ENCODE data around the gene IGFLR1.
A peak's percentile ranks its signal among the peaks of the same experiment; 100 is the strongest.
"Not testable (repeated sequence)": the region's sequence is repeated elsewhere in the genome, so short reads cannot be mapped to it uniquely, and the experiment has no call there.

Gene IGFLR1

DNA sequence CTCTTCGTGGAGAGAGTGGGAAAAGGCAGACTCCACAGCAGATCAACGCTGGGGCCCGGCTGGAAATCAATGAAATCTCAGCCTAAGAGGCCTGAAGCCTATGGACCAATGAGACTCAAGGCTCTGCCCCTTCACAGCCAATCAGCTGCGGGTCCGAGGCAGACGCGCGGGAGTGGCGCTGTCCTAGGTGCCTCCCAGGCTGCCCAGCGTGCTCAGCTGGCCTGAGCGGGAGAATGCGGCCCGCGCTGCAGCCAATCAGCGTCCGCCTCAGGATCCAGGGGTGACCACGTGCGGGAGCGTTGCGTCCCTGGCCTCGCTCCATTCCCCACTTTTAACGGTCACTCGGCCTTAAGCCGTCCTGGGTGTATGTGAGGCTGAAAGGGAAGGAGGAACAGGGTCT is 38.0 kb downstream of the IGFLR1 start, which contains the start of gene ZBTB32:
Gene ZBTB32, plus strand, starts transcription at position 341 of the 400 bp plus-strand sequence. CDS start 10,069 bp downstream, outside the sequence.
- DNase-seq (ENCODE audit: low spot score) = peak; percentile 75

DNA sequence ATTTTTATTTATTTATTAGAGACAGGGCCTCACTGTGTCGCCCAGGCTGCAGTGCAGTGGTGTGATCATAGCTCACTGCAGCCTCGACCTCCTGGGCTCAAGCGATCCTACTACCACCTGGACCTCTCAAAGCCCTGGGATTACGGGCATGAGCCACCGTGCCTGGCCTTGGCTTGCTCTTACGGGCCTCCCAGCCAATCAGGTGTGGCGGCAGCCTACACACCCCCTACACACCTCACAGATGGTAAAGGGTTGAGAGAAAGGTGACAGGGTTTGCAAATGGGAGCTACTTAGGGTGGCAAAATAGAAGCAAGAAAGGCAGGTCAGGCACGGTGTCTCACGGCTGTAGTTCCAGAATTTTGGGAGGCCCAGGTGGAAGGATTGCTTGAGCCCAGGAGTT is 38.9 kb downstream of the IGFLR1 start:
- no peak for DNase-seq (ENCODE audit: low spot score)

DNA sequence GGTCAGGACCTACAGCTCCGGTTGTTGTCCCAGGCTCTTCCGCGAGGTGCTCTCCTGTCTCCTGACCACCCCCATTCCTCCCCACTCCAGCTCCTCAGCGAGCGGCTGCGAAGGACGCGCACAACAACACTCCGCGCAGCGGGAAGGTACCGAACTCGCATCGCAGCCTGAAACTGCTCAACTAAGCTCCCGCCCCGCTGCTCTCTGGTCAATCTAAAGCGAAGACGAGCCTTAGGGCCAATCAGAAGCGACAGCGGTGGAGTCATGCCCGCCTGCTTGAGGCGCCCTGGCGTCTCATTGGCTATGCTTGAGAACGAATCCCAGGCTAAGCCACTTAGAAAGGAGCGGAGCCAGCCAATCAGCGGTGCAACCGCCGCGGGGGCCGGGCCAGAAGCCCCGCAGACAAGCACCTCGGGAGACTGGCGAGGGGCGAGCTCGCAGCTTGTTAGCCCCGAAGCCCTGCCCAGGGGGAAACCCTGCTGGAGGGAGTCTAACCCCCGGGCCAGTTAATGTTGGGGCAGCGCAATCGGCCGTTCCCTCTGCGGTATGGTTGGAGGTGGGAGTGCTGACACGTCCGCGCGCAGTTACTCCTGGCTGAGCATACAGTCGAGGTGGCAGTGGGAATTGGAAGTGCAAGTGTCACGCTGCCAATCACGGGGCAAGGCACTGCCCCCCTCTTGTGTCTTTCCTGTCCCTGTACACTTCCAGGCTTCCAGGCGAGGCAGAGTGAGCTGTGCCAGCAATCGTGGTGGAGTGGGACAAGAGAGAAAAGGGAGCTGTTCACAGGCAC is 39.8 kb downstream of the IGFLR1 start:
- peak; percentile 96 for DNase-seq (ENCODE audit: low spot score)

DNA sequence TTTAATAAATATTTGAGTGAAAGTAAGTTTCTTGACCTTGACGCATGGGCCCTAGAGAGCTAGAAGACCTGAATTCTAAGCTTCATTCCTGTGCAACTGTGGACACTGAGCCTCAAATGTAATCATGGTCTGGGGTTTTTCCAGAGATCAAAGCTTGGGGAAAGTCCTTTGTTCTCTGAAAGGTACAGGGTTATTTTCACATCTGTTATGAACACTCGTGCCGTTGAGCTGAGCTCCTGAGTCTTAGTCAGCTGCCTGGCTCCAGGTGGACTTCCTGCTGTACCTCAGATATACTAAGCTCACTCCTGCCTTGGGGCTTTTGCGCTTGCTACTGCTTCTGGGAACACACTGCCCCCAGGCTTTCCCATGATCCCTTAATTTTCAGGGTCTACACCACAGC is 45.4 kb downstream of the IGFLR1 start:
- DNase-seq (ENCODE audit: low spot score) = no peak

DNA sequence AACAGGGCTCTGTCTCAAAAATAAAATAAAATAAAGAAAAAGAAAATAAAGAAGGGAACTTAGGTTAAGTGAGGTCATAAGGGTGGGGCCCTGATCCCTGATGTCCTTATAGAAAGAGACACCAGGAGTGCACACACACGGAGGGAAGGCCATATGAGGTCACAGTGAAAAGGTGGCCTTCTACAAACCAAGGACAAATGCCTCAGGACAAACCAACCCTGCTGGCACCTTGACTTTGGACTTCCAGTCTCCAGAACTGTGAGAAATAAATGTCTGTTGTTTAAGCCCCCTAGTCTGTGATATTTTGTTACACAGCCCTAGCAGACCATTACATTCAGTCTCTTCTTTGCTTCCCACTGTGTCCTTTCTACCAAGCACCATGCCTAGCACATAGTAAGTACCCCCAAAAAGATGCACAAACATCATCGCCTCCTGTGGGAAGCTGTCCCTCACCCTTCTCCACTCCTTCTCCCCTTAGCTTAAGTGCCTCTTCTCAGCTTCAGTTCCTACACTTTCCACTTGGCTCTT is 46.3 kb downstream of the IGFLR1 start:
- DNase-seq (ENCODE audit: low spot score) = no peak

DNA sequence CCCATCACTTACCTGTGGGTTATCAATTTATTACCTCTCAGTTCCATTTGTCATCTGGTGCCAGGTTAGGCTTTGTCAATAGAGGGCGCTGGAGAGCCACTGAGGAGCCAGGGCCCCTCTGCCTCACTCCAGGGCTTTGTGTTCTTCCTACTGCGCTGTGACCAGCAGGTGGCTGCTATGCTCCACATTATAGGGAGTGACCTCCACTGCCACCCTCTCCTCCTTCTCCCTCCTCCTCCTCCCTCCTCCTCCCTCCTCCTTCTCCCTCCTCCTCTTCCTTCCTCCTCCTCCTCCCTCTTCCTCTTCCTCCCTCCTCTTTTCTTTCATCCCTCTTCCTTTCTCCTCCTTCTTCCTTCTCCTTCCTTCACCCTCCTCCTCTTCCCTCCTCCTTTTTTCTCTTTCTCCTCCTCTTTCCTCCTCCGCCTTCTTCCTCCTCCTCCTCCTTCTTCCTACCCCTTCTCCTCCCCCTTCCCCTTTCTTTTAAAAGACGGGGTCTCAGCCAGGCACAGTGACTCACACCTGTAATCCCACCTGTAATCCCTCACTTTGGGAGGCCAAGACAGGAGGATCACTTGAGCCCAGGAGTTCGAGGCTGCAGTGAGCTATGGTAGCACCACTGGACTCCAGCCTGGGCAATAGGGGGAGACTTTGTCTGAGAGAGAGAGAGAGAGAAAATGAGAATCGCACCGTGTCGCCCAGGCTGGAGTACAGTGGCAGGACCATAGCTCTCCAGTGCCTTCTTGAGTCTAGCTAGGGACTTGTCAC is 48.2 kb downstream of the IGFLR1 start:
- DNase-seq (ENCODE audit: low spot score) = peak; percentile 92

DNA sequence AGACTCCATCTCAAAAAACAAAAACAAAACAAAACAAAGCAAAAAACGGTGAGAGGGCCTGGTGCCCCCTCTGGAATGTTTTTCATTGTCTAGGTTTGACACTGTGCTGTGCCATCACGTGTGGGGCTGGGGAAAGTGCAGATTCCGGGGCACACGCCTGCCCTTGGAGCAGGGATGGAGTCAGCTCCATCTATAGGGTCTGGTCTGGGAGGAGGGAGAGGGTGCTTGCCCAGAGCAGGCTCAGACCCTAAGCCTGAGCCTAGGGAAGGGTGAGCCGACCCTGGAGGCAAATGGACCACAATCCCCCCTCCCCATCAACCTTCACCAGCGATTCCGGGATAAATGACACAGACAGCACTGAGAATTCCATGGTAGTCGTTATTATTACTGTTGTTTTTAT is 48.8 kb downstream of the IGFLR1 start:
- no peak for DNase-seq (ENCODE audit: low spot score)

DNA sequence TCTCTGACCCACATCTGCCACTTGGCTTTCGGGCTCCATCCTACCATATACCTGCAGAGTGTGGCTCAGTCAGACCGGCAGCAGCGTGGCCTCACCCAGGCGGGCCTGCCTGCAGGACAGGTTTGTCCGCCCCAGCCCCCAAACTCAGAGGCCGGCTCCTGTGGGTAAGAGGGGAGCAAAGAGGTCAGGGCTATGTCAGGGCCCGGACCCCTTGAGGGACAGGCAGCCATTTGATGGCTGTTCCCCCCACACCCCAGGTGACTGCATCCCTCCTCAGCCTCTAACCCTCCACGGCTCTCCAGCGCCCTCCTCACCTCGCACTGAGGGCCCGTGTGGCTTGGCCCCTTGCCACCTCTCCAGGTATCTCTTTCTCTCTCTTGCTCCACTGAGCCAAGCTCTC is 50.2 kb downstream of the IGFLR1 start:
- DNase-seq (ENCODE audit: low spot score) = no peak

DNA sequence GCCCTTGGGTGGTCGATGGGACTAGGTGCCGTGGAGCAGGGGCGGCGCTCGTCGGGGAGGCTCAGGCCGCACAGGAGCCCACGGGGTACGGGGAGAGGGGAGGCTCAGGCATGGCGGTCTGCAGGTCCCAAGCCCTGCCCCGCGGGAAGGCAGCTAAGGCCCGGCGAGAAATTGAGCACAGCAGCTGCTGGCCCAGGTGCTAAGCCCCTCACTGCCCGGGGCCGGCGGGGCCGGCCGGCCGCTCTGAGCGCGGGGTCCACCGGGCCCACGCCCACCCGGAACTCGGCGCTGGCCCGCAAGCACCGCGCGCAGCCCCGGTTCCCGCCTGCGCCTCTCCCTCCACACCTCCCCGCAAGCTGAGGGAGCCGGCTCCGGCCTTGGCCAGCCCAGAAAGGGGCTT is 51.1 kb downstream of the IGFLR1 start:
- not testable (repeated sequence) for DNase-seq (ENCODE audit: low spot score)

DNA sequence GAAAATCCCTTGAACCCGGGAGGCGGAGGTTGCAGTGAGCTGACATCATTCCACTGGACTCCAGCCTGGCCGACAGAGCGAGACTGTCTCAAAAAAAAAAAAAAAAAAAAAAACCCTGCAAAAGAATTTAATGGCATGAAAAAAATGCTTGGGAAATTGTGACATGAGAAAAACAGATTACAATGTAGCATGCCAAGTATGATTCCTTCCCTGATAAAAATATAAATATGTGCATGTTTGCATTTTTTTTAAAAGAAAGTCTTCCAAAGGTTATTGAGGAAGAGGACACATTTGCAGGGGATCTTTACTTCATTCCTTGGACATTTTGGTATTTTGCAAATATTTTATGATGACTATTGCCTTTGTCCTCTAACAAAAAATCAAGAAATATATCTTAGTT is 52.4 kb downstream of the IGFLR1 start:
- DNase-seq (ENCODE audit: low spot score) = peak; percentile 43
